ENCODE measurements around the gene PRSS36. TPM values are rescaled to one million over a fixed set of nuclear protein-coding genes. Genes with fewer than 3 reads are reported as not detected.

Gene PRSS36
- total RNA-seq, 1 experiment from 2014 or later, result 0.66 TPM

GRCh38 chr16:31113121-31114120 lies 36.4 kb downstream of the PRSS36 start:
- no peak overlapping the region; a peak in 1 of 7 replicates for H3K27ac Mint-ChIP-seq
- Histone ChIP-seq H3K23me2 (ENCODE audit: insufficient read length, low read depth, low read length, poor library complexity, severe bottlenecking) (peaks cover 4% of the 10 kb centered on the region), H3K14ac (ENCODE audit: insufficient read depth, low read length) (no peak overlapping the region), H3K9me3 (ENCODE audit: control insufficient read depth, low read depth, low read length) (no peaks in the 10 kb centered on the region), H3K18ac (ENCODE audit: insufficient read length, low read depth, low read length) (no peak overlapping the region), H3K4me2 (ENCODE audit: insufficient read depth, insufficient read length, low read length) (no peak overlapping the region), H2BK20ac (ENCODE audit: low read depth, low read length, poor library complexity, severe bottlenecking) (no peak overlapping the region), H2BK5ac (ENCODE audit: insufficient read length, low read length) (no peak overlapping the region), H3K56ac (ENCODE audit: insufficient read length, low read depth, low read length) (no peak overlapping the region), H3K27ac (ENCODE audit: insufficient read length, low read depth, low read length) (no peak overlapping the region), H3K27me3 (ENCODE audit: insufficient read depth, low read length) (no peaks in the 10 kb centered on the region; the same call in 1 of the 2 replicates), H3T11ph (ENCODE audit: low read length) (no peak overlapping the region), H4K5ac (ENCODE audit: insufficient read length, low read depth, low read length) (no peak overlapping the region), H3K4me1 (ENCODE audit: insufficient read depth, low read length) (0 out of 2 replicates have a peak, but pooled peaks cover 2% of the 10 kb centered on the region), H4K20me1 (ENCODE audit: control insufficient read depth, insufficient read depth, insufficient read length) (no peaks in the 10 kb centered on the region), H4K8ac (replicated peaks; ENCODE audit: insufficient read length, low read depth, low read length) (no peak overlapping the region), H3K9ac (ENCODE audit: extremely low read depth, insufficient read length, low read length) (no peak overlapping the region), H4K91ac (ENCODE audit: insufficient read length, low read depth, low read length) (no peak overlapping the region), H2BK120ac (ENCODE audit: low read depth, low read length, poor library complexity, severe bottlenecking) (no peak overlapping the region), H2BK15ac (ENCODE audit: low read depth, low read length) (no peak overlapping the region), H3K23ac (ENCODE audit: insufficient read length, low read depth, low read length) (no peak overlapping the region), H3K79me2 (ENCODE audit: insufficient read depth, low read length) (peaks cover 4% of the 10 kb centered on the region; the same call in 1 of the 2 replicates), H2AK5ac (ENCODE audit: insufficient read length, low read length) (no peak overlapping the region), H3K79me1 (ENCODE audit: insufficient read depth, low read depth, low read length, poor library complexity, severe bottlenecking) (peaks cover under 1% of the 10 kb centered on the region), H2AFZ (ENCODE audit: low read length) (no peak overlapping the region), H3K4ac (ENCODE audit: low read depth, low read length) (no peak overlapping the region), H2BK12ac (ENCODE audit: insufficient read length, low read depth, low read length) (no peak overlapping the region)
- no peaks in the 10 kb centered on the region for H3K27me3 Mint-ChIP-seq (ENCODE audit: low read depth)
- no CpG with 5 or more reads among the region's 5 CpGs for WGBS (ENCODE audit: extremely low coverage, insufficient read length, low lambda C conversion rate)
- peaks cover 19 to 41% (median 35%) of the 10 kb centered on the region in 3 experiments for H3K36me3 Mint-ChIP-seq (ENCODE audit: insufficient read depth in 1 of 3, low read depth in 3 of 3)
- peaks cover 6 to 9% of the 10 kb centered on the region in 2 experiments for H3K4me1 Mint-ChIP-seq
- TF ChIP-seq CTCF (conservative IDR thresholded peaks at IDR 0.05), result no peak
- H3K9me3 Mint-ChIP-seq, result no peaks in the 10 kb centered on the region; a peak in 1 of 5 replicates
- DNase-seq, result no peak
- no peak overlapping the region for H3K4me3 Mint-ChIP-seq

Measured in H9 (cell line).